GM18520 (cell line): ENCODE results near the gene ASF1A.
A peak's percentile ranks its signal among the peaks of the same experiment; 100 is the strongest.

Source experiments
- ATAC-seq: cut with Tn5 transposase; IDR thresholded peaks from one replicate; pipeline ENCODE4 v1.9.1; 2021; ENCODE audit not compliant: unreplicated experiment

The ASF1A gene

GRCh38 chr6:118881440-118882313 is 12.3 kb upstream of the ASF1A start:
- ATAC-seq, result peak; percentile 74

DNA sequence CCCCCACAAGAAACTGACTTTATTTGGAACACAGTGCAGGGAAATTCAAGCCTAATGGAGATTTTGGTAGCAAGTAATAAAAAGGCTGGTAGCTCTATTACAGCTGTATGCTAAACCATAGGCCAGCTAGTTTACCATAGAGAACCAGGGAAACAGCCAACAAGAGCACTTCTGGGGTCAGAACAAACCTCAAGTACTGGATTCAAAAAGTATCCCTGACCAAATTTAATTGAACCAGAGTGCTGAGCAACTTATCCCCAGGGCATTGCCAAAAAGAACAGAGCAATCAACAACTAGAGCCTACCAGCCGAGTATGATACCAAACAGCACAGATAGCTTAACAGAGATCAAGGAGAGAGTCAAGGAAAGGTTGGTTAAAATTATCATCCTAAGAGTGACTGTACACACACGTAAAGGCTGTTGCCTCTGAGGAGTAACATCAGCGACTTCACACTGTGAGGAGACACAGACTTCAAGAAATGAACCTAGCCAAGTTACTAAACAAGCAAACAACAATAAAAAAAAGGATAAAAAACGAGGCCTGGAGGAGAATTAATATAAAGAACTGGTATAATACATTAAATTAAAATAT is 11.5 kb upstream of the ASF1A start:
- no peak for ATAC-seq

DNA sequence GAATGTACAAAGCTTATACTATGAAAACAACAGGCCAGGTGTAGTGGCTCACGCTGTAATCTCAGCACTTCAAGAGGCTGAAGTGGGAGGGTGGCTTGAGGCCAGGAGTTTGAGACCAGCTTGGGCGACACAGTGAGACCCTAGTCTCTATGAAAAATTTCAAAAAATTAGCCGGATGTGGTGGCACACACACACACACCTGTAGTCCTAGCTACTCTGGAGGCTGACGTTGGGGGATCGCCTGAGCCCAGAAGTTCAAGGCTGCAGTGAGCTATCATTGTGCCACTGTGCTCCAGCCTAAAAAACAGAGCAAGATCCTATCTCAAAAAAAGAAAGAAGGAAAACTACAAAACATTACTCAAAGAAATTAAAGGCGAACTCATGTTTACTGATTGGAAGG is 7.3 kb upstream of the ASF1A start:
- ATAC-seq, result no peak

- no peak for ATAC-seq
Measured at GRCh38 chr6:118889163-118889562, 4.8 kb upstream of the ASF1A start.

DNA sequence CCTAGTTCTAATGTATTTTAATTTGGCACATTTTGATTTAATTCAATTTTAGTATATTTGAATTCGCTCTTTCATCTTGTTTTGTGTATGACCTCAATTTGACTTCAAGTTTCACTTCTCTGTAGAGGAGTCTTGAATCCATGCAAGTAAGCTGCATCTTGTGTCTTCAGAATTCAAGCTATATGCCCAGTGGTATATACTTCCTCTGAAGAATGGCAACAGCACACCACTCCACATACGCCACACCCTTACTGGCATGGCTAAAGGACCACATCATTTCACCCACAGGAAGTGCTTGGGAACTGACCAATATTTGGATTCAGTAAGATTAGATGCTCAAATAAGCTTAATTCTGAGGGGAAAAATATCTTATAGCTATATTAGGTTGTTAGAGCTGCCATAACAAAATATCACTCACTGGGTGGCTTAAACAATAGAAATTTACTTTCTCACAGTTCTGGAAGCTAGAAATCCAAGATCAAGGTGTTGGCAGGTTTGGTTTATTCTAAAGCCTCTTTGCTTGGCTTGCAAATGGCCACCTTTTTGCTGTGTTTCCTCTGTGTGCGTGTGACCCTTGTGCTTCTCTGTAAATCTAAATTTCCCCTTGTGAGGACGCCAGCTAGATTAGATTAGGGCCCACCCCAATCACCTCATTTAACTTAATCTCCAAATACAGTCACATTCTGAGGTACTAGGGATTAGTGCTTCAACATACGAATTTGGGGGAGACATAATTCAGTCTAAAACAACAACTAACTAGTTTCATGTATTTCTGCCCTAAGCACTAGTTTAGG is 2.8 kb upstream of the ASF1A start:
- no peak for ATAC-seq

DNA sequence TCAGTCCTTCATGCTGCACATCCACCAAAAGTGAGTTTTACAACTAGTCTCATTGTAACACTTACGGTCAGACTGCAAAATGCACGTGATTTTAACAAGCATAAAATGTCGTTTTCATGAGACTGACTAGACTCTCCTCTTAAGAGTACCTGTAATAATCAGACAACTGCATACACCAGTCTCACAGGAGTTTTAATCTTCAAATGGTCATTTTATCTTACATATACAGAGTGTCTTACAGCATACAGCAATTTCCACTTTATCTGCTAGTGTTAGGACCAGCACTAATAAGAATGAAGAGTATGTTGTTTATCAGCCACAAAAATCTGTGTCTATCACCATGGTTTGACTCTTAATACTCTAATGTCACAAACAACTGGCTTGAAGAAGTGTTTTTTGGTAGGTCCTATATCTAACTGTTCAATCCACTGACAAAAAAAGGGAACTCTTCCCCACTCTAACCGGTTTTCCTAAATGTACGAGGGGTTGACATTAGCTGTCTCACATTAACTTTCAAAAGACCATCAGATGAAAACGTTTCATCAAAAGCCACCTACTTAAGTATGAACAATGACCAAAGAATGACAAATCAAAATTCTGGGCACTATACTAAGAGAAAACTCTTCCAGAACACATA is 1.5 kb upstream of the ASF1A start:
- no peak for ATAC-seq

DNA sequence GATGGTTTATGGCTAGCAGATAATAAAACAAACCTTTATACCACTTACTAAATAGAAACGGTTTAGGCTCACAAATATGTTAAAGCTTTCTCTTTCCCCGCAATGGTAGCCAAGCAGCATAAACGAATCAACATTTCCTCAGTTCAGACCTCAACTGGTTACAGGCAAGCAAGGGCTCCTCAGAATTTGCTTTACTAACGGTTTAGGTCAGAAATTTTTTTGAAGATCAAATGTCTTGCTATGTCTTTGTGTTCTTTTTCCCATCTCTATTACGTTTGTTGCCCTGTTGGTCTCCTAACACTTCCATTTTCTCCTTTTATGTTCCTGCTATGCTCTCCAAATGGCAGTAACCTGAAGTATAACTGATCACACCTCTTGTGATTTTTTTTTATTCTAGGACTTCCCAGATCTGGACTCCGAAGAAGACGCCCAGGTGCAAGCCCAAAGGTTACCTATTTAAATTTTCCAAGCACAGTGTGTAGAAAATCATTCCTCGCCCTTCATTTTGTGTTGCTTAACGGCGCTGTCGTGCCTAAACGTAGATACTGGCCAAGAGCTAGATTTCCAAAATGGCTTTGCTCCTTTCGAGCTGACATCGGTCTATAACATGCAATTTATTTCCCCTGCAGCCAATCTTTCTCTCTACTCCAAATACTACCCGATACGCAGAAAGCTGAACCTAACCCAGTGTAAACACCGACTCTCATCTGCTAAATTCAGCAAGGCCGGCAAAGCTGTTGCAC is 717 bp upstream of the ASF1A start:
- ATAC-seq, result no peak

DNA sequence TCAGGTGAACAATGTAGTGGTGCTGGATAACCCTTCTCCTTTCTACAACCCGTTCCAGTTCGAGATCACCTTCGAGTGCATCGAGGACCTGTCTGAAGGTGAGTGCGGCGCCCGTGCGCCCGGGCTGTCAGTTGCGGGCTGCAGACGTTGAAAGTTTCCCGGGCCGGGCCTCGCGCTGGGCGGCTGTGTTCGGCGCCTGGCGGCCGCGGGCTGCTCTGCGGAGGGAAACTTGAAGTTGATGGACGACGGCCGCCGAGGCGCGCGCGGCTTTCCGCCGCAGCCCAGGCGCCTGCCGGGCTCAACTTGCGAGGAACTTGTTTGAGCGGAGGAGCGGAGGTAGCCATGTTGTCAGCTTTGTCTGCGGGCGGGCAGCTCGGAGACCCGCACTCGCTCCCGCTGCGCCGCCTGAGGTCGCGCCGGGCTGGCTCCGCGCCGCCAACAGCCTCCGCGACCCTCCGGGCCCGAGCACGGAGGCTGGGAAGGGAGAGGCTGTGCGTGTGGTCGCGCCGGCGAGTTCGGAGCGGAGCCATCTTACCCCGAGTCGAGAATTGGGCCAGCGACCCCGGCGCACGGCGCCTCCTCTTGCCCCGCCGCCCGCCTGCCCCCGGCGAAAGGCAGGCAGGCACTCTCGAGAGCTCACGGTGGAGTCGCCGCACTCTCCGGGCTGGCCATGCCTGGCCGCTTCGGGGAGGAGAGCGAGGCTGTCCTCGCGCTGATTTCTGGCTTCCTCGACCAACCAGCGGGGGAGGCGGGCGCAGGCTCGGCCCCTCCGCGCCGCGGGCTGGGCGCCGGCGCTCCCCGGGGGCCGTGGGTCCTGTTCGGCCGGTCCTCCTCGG is 691 bp downstream of the ASF1A start:
- peak; percentile 33 for ATAC-seq

DNA sequence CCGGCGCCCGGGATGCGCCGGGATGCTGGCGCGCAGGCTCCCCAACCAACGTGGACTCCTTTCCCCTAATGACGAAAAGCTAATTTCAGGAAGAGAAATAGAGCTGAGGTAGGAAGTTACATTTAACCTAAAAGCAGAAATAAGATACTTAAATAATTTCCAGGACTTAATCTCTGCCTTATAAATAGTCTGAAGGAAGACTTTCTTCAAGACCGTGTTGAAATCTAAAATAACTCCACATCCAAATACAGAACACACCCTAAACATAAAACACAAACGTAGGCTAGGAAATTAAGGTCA is 1.3 kb downstream of the ASF1A start:
- no peak for ATAC-seq

- no peak for ATAC-seq
Measured at GRCh38 chr6:118895859-118896258, 1.9 kb downstream of the ASF1A start.

- no peak for ATAC-seq
Measured at GRCh38 chr6:118896339-118897136, 2.6 kb downstream of the ASF1A start.

DNA sequence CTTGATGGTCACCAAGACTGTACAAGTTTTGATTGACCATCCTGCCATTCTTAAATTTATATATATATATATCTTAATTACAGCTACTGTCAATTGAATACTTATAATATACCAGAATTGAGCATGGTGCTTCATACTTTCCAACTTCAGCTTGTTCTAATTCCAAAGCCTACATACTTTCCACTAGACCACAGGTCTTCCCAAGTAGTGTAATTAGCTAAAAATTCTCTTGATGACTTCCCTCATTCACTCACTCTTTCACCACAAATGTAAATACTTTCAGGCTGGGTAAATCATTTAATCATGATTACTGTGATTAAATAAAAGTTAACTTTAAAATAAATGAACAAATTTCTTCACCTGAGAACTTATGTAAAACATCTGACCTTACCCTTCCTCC is 3.4 kb downstream of the ASF1A start:
- ATAC-seq, result no peak

DNA sequence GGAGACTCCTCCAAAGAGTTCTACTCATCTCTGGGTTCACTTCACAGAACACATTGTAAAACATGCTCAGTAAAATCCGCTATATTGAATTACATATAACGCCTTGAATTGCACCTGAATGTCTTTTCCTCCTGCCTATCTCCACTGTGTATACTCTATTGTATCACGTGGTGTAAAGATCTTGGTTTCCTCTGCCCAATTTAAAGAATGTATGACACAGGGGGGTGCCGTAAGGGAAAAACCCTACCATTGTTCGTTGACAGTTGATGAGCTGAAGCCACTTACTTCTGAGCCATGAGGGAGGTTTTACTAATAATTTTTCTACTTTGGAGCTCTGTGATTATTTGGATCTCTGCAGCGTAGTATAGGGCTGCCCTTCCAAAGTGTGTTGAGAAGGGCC is 6.0 kb downstream of the ASF1A start:
- no peak for ATAC-seq

DNA sequence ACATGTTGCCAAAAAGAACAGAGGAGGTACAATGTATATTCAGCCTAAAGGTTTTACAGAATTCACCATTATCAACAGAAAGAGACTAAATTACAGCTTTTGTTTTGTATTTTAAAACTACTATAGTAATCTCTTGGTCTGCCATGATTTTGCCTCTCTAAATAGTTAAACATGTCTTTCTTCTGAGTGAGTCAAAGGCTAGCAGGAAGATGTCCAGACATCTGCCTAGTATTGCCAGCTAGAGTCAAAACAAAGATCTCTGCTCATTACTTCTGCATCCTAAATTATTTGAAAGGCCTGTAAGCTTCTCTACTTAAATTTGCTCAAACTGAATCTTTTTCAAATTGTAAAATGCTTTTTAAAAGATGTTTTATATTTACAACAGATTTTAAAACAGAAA is 8.8 kb downstream of the ASF1A start:
- ATAC-seq, result no peak

- ATAC-seq, result no peak
Measured at GRCh38 chr6:118903138-118903537, 9.2 kb downstream of the ASF1A start.

DNA sequence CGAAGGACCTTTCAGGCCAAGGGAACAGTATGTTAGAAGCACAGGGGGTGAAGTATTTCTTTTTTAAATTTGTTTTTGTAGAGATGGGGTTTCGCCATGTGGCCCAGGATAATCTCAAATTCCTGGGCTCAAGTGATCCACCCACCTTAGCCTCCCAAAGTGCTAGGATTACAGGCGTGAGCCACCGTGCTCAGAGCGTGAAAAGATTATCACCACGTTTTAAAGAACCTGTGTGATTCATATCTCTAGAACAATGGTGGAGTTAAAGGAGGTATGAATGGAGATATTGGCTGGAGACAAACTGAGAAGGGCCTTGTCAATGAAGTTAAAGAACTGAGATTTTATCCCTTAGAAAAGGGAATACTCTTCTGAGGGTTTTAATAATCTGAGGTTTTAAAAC is 9.7 kb downstream of the ASF1A start:
- no peak for ATAC-seq

- ATAC-seq, result no peak
Measured at GRCh38 chr6:118905084-118905483, 11.1 kb downstream of the ASF1A start.

- no peak for ATAC-seq
Measured at GRCh38 chr6:118905851-118906250, 11.9 kb downstream of the ASF1A start.

DNA sequence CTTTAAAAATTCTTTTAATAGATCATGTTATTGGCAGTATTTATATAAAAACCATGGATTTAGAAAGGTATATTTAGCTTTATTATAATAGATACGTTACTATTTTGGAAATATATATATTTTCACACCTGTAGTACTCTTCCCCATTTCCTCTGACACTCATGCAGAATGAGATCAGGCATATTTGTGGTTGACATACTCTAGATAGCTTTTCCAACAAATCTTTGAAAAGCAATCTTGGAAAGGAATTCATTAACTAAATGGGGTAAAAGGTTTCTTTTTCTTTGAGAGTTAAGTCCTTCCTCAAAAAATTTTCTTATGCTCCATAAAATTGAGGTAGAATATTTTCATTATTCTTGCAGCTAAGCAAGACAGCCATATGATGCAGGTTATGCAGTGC is 14.5 kb downstream of the ASF1A start:
- ATAC-seq, result no peak
